A673 (cell line): Measurements from ENCODE around the gene LPP. TPM values are rescaled to one million over a fixed set of nuclear protein-coding genes. Genes with fewer than 3 reads are reported as not detected.
A peak's percentile ranks its signal among the peaks of the same experiment; 100 is the strongest.

Source experiments
- BruUV-seq: library from RNA; stranded (reverse); fragments of 400-500 nt; replicated peaks from 2 replicates; lab custom pipeline; 2021; lab: Mats Ljungman, UMichigan
- CTCF ChIA-PET: fragments of 300-600 bp; sonication (Branson Sonifier 250); formaldehyde crosslinking; loops from one replicate; lab custom pipeline; 2022; ENCODE audit warnings: antibody characterized with exemption; lab: Charles Lee
- POLR2A ChIA-PET: fragments of 300-600 bp; sonication (Branson Sonifier 250); formaldehyde crosslinking; loops from one replicate; lab custom pipeline; 2022; ENCODE audit warnings: antibody characterized with exemption; ENCODE audit not compliant: low non-redundant PET; lab: Charles Lee
- DNase-seq: peaks from one replicate; pipeline ENCODE4 v3.0.0-alpha.2; 2015; ENCODE audit warnings: low spot score
- H3K27ac ChIP-seq: fragments of 200-600 bp; sonication (generic); 2 replicates; pipeline ENCODE4 v1.5.1; 2016; ENCODE audit warnings: mixed run types, low read depth, mild to moderate bottlenecking, mixed read lengths, antibody characterized with exemption, low read length; ENCODE audit not compliant: poor library complexity, severe bottlenecking
- H3K27me3 ChIP-seq: fragments of 200-600 bp; sonication (generic); replicated peaks from 2 replicates; pipeline ENCODE4 v1.6.1; 2017; ENCODE audit warnings: mixed run types, low read depth, mild to moderate bottlenecking, mixed read lengths, antibody characterized with exemption, low read length; ENCODE audit not compliant: insufficient read depth, poor library complexity
- H3K36me3 ChIP-seq: fragments of 200-600 bp; sonication (generic); 2 replicates; pipeline ENCODE4 v1.6.1; 2016; ENCODE audit warnings: mixed run types, mild to moderate bottlenecking, mixed read lengths, antibody characterized with exemption, low read length; ENCODE audit not compliant: insufficient read depth, poor library complexity, severe bottlenecking
- H3K4me1 ChIP-seq: fragments of 200-600 bp; sonication (generic); 2 replicates; pipeline ENCODE4 v1.6.1; 2017; ENCODE audit warnings: mixed run types, mild to moderate bottlenecking, mixed read lengths, antibody characterized with exemption, low read length; ENCODE audit not compliant: insufficient read depth, poor library complexity, severe bottlenecking
- H3K4me3 ChIP-seq: fragments of 200-600 bp; sonication (generic); 2 replicates; pipeline ENCODE4 v1.5.1; 2016; ENCODE audit warnings: low read depth, mixed run types, mild to moderate bottlenecking, mixed read lengths, low read length; ENCODE audit not compliant: poor library complexity, severe bottlenecking
- H3K9me3 ChIP-seq: fragments of 200-600 bp; sonication (generic); 2 replicates; pipeline ENCODE4 v1.6.1; 2016; ENCODE audit warnings: mixed run types, low read depth, mild to moderate bottlenecking, mixed read lengths, antibody characterized with exemption, low read length; ENCODE audit not compliant: poor library complexity, severe bottlenecking
- EZH2 ChIP-seq: fragments of 200-600 bp; sonication (generic); IDR thresholded peaks from 2 replicates; pipeline ENCODE4 v1.6.1; 2017; ENCODE audit warnings: borderline replicate concordance, low read depth, mild to moderate bottlenecking, mixed read lengths, antibody characterized with exemption, low read length; ENCODE audit not compliant: poor library complexity, severe bottlenecking
- intact Hi-C: fragments of 100-400 bp; cut with micrococcal nuclease; formaldehyde crosslinking; loops from one replicate; pipeline ENCODE4 v1.10.0; 2022; ENCODE audit not compliant: unreplicated experiment
- total RNA-seq: library from RNA; stranded (reverse); gene quantifications from 2 replicates; pipeline ENCODE4 v1.2.3, GENCODE V29; 2021
- TF ChIP-seq, protein P1 (sequence below): fragments of 300-800, 200-600 bp; sonication (generic); conservative IDR thresholded peaks from 2 replicates; pipeline ENCODE4 v1.5.1; 2017; ENCODE audit warnings: low read depth, mild to moderate bottlenecking, antibody characterized with exemption, low read length, moderate library complexity, mixed read lengths

Gene LPP
- total RNA-seq, 1 experiment from 2014 or later = 39.7 TPM

DNA sequence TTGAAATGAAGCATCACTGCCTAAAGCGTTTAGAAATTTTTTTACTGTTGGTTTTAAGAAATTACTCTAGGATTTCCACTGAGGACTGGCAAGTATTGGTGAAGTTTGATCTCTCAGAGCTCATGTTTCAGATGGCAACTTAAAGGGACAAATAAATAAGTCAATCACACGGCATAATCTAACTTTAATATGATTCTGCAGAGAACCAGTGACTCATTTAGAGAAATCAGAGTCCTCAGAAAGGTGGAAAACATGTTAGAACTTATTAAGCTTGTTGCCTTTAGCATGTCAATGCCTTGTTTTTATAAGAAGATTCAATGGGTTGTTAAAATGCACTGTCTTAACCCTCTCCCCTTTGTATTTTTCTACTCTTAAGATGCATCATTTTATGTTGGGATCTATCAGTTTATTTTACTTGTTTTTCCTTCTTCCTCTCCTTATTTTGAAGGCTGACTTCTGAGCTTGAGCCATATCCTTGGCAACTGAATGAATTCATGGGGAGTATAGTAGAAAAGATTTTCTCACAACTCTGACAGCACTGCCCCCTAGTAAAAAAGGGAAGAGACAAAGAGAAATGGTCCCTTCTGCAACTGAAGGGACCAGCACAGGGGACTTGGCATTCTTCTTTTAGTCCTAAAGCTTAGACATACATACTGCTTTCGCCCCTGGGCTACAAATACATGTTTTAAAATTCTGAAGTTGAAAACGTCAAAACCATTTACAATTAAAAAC is 431.2 kb downstream of the LPP start:
- no peak for TF ChIP-seq EZH2
- TF ChIP-seq, protein P1, sequence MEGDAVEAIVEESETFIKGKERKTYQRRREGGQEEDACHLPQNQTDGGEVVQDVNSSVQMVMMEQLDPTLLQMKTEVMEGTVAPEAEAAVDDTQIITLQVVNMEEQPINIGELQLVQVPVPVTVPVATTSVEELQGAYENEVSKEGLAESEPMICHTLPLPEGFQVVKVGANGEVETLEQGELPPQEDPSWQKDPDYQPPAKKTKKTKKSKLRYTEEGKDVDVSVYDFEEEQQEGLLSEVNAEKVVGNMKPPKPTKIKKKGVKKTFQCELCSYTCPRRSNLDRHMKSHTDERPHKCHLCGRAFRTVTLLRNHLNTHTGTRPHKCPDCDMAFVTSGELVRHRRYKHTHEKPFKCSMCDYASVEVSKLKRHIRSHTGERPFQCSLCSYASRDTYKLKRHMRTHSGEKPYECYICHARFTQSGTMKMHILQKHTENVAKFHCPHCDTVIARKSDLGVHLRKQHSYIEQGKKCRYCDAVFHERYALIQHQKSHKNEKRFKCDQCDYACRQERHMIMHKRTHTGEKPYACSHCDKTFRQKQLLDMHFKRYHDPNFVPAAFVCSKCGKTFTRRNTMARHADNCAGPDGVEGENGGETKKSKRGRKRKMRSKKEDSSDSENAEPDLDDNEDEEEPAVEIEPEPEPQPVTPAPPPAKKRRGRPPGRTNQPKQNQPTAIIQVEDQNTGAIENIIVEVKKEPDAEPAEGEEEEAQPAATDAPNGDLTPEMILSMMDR = 0 out of 2 replicates have a peak, but pooled peaks have one; percentile 34
- H3K27me3 ChIP-seq = no peaks in the 10 kb centered on the region
- no peaks in the 10 kb centered on the region for H3K9me3 ChIP-seq
- CTCF ChIA-PET = no interaction called here
- no peaks in the 10 kb centered on the region for H3K36me3 ChIP-seq
- intact Hi-C loops = loop anchor here (5.0 to 10.0 kb wide), 2 partner anchors 367 to 840 kb away; partner anchors contain the start of gene BCL6
- DNase-seq = peak; percentile 57
- BruUV-seq = no TSS peak
- H3K4me1 ChIP-seq = peaks cover 22% of the 10 kb centered on the region
- POLR2A ChIA-PET = no interaction called here
- no peak overlapping the region for H3K4me3 ChIP-seq
- H3K27ac ChIP-seq = peak overlapping the region; percentile 9

DNA sequence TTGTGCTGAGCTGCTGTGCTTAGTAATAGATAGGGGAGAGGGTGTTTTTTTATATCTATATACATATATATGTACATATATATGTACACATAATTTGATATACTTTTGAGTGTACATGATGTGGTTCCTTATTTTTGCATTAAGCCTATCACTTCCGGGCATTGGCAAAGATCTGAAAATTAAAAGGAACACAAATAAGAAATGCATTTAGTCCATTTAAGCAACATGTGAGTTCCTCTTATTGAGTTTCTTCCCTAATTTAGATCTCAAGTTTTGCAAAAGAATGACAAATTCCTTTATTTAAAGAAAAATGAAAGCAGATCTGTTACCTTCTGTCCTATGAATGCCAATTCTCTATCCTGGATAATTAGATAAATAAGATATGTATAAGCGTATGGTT is 435.1 kb downstream of the LPP start:
- Histone ChIP-seq H3K27ac (no peak overlapping the region), H3K36me3 (no peaks in the 10 kb centered on the region), H3K9me3 (no peaks in the 10 kb centered on the region), H3K4me3 (no peak overlapping the region), H3K4me1 (peaks cover 16% of the 10 kb centered on the region), H3K27me3 (no peaks in the 10 kb centered on the region)
- ChIA-PET CTCF (no interaction called here), POLR2A (interaction anchor here (0.5 kb wide), 1 partner anchor 26 kb away, joined by 9 read pairs; no protein-coding TSS in a partner anchor)
- BruUV-seq = no TSS peak
- no peak for DNase-seq
- intact Hi-C loops = loop anchor here (5.0 to 10.0 kb wide), 2 partner anchors 363 to 844 kb away; partner anchors contain the start of gene BCL6
- TF ChIP-seq, protein P1 = no peak
- TF ChIP-seq EZH2 = no peak

DNA sequence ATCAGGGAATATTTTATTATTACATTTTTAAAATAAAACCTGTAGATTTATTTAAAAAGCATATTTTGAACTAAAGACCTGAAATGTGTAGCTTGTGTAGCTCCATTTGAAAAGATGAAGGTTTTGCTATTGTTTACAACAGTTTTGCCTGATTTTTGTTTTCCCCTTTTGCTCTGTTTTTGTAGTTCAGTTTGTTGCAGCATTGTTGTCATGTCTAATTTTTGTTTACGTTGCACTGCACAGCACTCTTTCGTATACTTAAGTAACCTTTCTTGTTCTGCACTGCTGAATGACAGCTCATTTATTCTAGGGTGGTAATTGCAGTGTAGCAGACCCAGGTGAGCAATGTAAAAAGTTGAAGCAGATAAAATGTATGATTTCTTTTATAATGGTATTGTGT is 435.8 kb downstream of the LPP start:
- no TSS peak for BruUV-seq
- no peak for DNase-seq
- Histone ChIP-seq H3K27me3 (no peaks in the 10 kb centered on the region), H3K4me1 (peaks cover 9% of the 10 kb centered on the region), H3K36me3 (no peaks in the 10 kb centered on the region), H3K9me3 (no peaks in the 10 kb centered on the region), H3K4me3 (no peak overlapping the region), H3K27ac (no peak overlapping the region)
- no peak for TF ChIP-seq EZH2
- TF ChIP-seq, protein P1 = no peak
- intact Hi-C loops = loop anchor here (5.0 to 10.0 kb wide), 2 partner anchors 363 to 845 kb away; partner anchors contain the start of gene BCL6
- CTCF ChIA-PET = no interaction called here
- POLR2A ChIA-PET = no interaction called here
